Stimulated activated CD4-positive, alpha-beta T cell treated with anti-CD3 and anti-CD28 coated beads, Interleukin-2, amount 100 ng/mL, for 48 hours (primary cell): ENCODE data around the gene CLTCL1.

Experiments used
- DNase-seq, 2 donors: peaks; one replicate each; pipeline ENCODE4 v3.0.0-alpha.2; 2020

Gene CLTCL1

DNA sequence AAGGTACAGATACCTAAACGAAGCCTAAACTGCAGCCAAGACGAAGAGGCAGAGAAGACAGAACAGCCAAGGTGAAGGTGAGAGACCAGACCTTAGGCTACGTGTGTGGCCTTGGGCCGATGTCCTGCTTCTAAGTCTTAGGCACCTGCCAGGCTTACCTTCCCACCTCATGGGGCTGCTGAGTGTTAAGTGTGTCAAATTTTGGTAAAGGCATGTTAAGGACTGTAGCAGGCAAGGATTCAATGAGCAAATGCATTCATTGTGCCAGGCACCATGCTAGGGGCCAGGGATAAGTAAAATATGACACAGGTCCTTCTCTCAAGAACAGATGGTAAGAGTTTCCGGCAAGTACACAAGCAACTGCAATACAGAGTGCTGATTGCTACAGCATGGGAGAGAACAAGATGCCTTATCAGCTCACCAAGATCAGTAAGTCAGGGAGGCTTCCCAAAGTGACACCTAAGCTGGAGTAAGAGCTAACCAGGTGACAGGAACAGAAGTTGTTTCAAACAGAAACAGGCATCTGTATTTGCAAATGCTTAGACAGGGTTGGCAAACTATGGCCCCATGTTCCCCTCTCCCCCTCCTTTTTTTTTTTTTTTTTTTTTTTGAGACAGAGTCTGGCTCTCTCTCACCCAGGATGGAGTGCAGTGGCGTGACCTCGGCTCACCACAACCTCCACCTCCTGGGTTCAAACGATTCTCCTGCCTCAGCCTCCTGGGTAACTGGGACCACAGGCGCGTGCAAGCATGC is 46.7 kb downstream of the CLTCL1 start:
- DNase-seq, result no peak

DNA sequence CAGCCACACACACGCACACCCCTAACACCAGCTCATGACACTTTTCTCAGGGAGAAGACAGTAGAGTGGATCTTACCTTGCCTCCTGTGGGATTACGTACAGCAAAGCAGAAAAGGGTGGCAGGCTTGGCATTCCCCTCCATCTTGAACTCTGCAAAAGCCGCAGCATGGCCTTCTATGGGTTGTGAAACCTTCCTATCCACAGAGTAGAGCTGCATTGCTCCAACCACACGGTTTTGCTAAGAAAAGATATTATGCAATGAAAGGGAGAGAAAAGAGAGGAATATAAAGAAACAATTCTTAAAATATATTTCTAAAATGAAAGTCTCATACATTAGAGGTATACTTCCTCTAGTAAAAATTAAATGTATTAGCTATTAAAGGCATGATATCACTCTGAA is 48.8 kb downstream of the CLTCL1 start:
- no peak for DNase-seq

DNA sequence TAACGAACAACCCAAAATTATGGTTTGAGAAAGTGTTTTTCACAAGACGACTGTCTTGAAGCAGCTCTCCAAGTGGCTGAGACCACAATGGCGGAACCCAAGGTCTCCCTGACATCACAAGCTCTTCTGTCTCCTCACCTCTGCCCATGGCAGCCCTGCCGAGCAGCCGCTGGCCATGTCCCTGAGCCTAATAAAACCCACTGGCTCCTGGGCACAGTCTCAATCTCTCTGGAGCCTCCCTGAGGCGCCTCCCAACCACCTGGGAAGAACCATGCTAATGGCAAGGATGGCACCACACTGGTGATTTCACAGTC is 50.0 kb downstream of the CLTCL1 start:
- no peak for DNase-seq

DNA sequence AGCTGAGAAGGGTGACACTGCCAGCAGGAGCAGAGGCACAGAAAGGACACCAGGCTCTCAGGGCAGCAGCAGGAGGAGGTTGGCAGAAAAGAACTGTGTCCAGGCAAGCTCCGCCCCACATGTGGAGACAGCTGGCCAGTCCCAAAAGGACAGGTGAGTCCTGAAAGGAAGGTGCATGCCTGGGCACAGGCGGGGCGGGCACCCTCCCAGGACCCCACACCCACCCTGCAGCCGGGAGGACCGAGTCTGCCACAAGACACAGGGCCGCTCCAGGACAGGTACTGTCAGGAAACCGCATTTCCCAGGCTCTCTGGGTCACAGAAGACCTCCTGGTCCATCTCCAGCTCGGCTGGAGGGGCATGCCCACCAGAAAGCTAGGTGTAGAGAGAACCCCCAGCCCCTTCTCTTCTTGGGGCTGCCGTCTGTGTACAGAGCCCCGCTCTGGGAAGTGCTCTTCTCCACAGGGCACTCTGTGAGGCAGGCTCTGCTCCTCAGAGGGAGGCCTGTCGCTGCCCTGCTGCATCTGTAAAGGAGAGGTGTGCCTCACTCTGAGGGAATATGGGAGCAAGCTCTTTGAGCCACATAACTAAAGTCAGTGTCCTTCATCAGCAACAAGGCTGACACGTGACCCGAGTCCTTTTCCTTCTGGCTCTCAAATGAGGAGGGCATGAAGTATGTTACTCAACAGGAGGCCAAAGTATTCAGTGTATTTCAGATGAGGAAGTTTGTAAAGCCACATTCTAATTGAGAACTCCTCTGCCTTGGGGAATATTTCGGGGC is 50.5 kb downstream of the CLTCL1 start:
- no peak for DNase-seq

DNA sequence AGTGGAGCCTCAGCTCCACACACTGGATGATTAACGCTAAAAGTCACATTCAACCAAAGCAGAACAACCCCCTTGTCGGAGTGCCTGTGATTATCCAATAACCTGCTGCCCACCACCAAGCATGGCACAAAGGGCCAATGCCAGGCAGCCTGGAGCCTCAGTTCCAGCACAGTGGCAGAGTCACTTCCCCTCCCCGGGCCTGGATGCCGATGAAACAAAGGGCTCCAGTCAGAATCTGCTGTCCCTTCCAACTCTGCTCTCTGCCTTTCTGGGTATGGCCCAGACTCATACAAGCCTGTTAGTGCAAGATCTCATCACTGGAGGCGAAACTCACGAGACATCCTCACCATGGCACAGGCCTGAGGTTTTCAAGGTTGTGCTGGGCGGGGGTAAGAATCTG is 52.1 kb downstream of the CLTCL1 start:
- DNase-seq, result no peak

DNA sequence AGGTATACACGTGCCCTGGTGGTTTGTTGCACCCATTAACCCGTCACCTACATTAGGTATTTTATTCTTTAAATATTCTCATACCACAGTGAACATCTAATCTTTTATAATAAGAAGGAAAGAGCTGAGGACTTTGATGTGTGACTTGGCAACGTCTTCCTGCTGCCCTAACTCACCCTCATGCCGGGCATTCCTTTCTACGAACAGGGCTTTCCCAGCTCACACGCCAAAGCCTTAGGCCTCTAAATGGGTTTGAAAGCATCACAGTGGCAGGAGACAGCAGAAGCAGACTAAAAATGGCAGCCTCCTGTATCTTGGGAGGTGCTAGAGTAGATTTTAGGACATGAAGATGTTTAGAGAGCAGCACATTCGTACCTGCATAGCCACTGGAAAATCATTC is 52.6 kb downstream of the CLTCL1 start:
- no peak for DNase-seq

DNA sequence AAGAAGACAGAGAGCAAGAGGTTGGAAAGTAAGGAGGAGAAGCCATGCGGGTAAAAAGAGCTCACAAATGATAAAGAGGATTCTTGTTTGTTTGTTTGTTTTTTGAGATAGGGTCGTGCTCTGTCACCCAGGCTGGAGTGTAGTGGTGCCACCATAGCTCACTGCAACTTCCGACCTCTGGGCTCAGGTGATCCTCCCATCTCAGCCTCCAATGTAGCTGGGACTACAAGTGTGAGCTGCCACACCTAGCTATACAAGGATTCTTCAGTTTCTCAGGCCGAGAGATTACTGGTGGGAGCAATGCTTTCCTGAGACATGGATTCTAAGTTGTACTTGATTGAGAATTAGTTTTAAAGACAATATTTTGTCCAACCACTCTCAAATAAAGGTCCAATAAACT is 55.6 kb downstream of the CLTCL1 start:
- no peak for DNase-seq

DNA sequence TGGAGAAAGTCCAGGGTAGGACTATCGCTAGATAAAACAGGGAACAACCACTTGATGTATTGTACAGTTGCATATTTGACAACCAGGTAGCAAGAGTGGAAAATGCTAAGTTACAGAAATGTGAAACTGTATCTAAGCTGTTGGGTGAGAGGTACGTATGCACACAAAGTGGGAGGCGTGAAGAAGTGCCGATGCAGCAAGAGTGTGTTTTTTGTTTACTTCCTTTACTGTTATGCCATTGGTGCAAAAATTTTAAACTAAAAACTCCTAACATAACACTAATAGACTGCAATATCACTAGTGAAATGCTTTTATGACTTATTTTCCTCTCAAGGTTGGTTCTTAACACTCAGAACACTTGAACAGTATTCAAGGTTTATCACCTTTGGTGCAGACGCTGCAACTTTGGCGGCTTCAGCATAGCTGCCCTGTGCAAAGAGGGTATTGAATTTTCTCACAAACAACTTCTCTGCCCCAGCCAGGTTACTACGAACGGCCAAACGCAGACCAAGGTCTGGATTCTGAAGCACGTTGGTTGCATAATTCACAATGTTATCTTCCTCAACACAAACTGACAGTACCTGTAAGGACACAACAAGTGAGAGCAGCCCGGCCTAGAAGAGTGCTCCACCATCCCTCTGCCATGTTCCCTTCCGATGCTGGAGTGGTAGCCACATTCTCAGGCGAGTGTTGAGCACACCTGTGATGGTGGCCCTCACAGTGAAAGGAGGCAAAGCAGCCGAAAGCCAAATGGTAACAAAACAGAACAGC is 57.2 kb downstream of the CLTCL1 start:
- DNase-seq, result no peak

DNA sequence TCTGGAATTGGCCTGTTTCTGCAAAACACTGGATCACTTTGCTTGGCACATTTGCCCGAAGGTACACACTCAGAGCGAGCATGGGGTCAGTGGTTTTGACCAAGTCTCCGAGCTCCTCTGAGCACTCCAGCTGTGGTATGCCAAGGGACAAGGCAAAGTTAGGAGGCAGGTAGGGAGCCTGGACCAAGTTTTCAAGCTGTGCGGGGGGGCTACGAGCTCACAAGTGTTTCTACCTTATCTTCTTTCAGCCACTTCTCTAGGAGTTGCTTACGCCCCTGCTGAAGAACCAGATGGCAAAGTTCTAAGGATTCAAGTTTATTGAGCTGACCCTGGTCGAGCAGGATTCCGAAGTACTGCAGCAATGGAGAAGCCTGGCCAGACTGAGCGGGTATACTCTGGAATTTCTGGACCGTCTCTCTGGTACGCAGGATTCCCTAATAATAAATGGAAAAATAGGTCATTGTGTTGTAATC is 58.3 kb downstream of the CLTCL1 start:
- no peak for DNase-seq

- DNase-seq, result no peak
Observed at GRCh38 chr22:19232623-19233022, 58.9 kb downstream of the CLTCL1 start.

DNA sequence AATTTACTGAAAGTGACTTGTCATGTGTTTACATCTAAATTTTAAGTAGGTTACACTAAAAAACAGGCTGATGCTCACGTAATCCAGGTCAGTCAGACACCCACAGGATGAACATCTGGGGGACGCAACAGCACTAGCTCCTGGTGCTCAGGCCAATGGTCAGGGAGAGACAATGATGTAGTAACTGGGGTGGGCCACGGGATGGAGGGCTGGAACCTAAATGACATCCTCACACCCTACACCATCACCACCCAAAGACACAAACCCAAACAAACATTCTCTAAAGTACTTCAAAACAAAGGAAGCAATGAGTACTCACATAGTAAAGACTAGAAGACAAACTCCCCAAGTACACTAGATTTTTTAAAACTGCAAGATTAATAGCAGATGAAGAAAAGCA is 59.5 kb downstream of the CLTCL1 start:
- no peak for DNase-seq

DNA sequence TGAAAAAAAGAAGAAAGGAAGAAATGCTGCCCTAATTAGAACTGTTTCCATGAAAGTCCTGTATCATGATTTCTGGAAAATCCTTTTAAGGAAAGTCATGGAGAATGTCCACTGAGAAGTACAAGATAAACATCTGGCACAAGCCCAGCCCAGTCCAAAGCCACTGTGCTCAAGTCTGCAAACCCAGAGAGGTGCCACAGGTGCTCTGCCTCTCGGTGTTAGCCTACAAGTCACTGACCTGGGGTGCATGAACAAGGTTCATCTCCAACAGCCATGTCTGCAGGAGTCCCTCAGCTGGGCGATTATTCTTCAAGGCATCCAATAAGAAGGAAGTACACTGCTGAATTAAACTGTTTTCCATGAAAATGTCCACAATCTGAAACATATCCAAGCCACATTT is 61.9 kb downstream of the CLTCL1 start:
- DNase-seq, result no peak

DNA sequence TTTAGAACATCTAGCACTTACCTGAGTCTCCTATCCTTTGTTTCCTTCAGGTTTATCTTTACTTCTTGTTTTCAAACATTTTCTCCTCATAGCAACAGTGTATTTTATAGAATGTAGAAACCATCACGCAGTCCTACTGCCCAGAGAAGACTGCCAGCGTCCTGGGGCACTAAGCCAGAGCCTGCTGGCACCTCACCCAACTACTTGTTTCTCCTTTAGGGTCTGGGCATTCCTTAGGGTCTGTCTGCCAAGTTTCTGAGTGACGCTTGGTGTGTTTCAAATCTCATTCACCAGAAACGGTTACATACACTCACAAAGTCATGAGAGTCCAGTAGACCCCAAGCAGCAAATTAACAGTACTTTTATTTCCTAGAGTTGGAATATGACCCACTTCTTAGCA is 63.3 kb downstream of the CLTCL1 start:
- DNase-seq, result no peak

DNA sequence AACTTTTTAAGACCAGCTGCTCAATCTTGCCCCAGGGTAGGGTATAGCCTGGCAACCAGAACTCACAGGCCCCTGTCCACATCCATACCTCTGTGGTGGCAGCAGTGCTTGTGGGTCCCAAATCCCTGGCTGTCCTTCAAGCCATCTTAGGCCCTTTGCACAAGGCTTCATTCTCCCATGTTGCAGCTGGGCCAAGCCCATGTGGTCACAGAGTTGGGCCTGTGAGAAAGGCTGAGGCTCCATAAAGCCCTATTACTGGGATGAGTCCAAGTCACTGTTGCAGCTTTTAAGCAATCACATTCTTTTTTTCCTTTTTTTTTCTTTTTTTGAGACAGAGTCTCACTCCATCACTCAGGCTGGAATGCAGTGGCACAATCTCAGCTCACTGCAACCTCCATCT is 65.1 kb downstream of the CLTCL1 start:
- DNase-seq, result no peak

DNA sequence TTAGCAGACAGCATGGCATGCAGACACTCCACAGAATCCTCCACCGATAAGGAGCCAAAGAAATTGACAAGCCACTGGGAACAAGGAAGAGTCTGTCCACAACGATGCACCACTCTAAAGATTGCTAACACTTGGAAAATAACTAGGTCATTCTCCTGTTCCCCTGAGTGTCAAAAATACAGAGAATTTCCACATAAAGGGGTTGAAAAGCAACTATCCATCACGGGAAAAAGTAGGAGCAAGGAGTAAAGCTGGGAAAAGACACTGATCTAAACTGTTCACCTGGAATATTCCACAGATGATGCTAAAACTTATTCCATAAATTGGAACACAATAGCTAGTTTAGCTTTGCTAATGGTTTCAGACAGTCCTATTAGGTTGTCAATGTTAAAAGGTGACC is 66.0 kb downstream of the CLTCL1 start:
- DNase-seq, result no peak

DNA sequence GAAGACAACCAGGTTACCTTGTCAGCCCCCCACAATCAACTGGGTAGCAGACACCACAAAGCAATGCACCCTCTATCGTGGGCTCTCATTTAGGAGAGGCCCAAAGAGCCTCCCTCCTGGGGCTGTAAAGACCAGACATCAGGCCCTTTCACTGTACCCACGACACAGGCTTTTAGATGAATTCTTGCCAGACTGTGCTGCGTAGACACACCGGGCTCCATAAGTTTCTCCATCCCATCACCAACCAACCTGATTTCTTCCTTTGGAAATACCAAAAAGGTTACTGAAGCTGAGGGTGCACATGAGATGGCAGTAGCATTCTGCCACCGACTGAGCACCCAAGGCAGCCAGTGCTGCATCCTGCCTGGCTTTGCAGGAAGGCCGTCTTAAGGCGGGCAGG is 66.5 kb downstream of the CLTCL1 start:
- no peak for DNase-seq

GRCh38 chr22:19224557-19224956 is 67.0 kb downstream of the CLTCL1 start:
- DNase-seq, result no peak

DNA sequence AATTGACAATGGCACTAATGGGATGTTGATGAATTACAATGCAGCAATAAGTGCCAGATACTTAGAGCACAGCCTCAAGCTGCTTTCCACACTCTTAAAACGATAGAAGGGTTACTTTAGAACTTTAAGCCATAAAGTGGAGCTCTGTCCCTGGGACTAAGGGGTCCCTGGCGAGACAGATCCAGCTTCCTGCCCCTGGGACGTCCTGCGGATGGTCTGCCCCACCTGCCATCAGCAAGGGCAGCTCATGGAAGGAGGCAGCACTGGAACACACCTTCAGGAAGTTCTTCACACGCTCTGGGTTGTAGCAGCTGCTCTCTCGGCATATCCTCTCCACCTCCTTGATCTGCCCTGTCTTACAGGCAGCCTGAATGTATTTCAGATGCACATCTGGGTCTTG is 67.9 kb downstream of the CLTCL1 start:
- DNase-seq, result no peak

GRCh38 chr22:19223110-19223509 is 68.4 kb downstream of the CLTCL1 start:
- no peak for DNase-seq

GRCh38 chr22:19222242-19223005 is 69.1 kb downstream of the CLTCL1 start:
- no peak for DNase-seq

- DNase-seq, result no peak
Observed at GRCh38 chr22:19220867-19221266, 70.7 kb downstream of the CLTCL1 start.

- no peak for DNase-seq
Observed at GRCh38 chr22:19218541-19219233, 72.8 kb downstream of the CLTCL1 start.
